HG03460 (cell line): Measurements from ENCODE around the gene SCAMP3.
"Not testable (repeated sequence)": the region's sequence is repeated elsewhere in the genome, so short reads cannot be mapped to it uniquely, and the experiment has no call there.

ENCODE experiments used
- ATAC-seq: cut with Tn5 transposase; IDR thresholded peaks from one replicate; pipeline ENCODE4 v1.9.1; 2021; ENCODE audit not compliant: unreplicated experiment

SCAMP3 gene

GRCh38 chr1:155261852-155262673 lies at the start of gene SCAMP3:
SCAMP3 (minus strand) TSS chr1:155262360; CDS start chr1:155262151, 209 bp downstream.
- peak; percentile 92 for ATAC-seq

- ATAC-seq, result no peak
Observed at GRCh38 chr1:155309423-155310021, 47.4 kb upstream of the SCAMP3 start.

GRCh38 chr1:155308493-155309422 lies 46.6 kb upstream of the SCAMP3 start, which contains the start of gene FDPS:
FDPS (plus strand) TSS chr1:155308866; CDS start chr1:155309790, 924 bp downstream.
- peak; percentile 89 for ATAC-seq

GRCh38 chr1:155307247-155307740 lies 45.1 kb upstream of the SCAMP3 start:
- ATAC-seq, result no peak

GRCh38 chr1:155305881-155306391 lies 43.8 kb upstream of the SCAMP3 start:
- no peak for ATAC-seq

- ATAC-seq, result no peak
Observed at GRCh38 chr1:155304558-155305063, 42.5 kb upstream of the SCAMP3 start.

- ATAC-seq, result no peak
Observed at GRCh38 chr1:155301342-155301841, 39.2 kb upstream of the SCAMP3 start, which contains the start of gene PKLR. PKLR (minus strand) TSS chr1:155301438; CDS start chr1:155301395, 43 bp downstream.

GRCh38 chr1:155300553-155301329 lies 38.6 kb upstream of the SCAMP3 start:
- no peak for ATAC-seq

- no peak for ATAC-seq
Observed at GRCh38 chr1:155300024-155300423, 37.9 kb upstream of the SCAMP3 start.

GRCh38 chr1:155297384-155297783 lies 35.2 kb upstream of the SCAMP3 start:
- ATAC-seq, result no peak

- no peak for ATAC-seq
Observed at GRCh38 chr1:155296661-155297060, 34.5 kb upstream of the SCAMP3 start.

GRCh38 chr1:155295942-155296267 lies 33.7 kb upstream of the SCAMP3 start:
- no peak for ATAC-seq

- ATAC-seq, result no peak
Observed at GRCh38 chr1:155295183-155295941, 33.2 kb upstream of the SCAMP3 start.

- no peak for ATAC-seq
Observed at GRCh38 chr1:155294520-155295182, 32.5 kb upstream of the SCAMP3 start.

GRCh38 chr1:155293086-155293749 lies 31.1 kb upstream of the SCAMP3 start:
- ATAC-seq, result no peak

- not testable (repeated sequence) for ATAC-seq
Observed at GRCh38 chr1:155291006-155291405, 28.8 kb upstream of the SCAMP3 start.

GRCh38 chr1:155287987-155288543 lies 25.9 kb upstream of the SCAMP3 start:
- no peak for ATAC-seq

- ATAC-seq, result no peak
Observed at GRCh38 chr1:155286544-155286943, 24.4 kb upstream of the SCAMP3 start.
